ENCODE data around the gene MTHFR. TPM values are rescaled to one million over a fixed set of nuclear protein-coding genes. Genes with fewer than 3 reads are reported as not detected.
A peak's percentile ranks its signal among the peaks of the same experiment; 100 is the strongest.

MTHFR gene
- total RNA-seq, 1 donor from 2014 or later, result 45.4 TPM

DNA sequence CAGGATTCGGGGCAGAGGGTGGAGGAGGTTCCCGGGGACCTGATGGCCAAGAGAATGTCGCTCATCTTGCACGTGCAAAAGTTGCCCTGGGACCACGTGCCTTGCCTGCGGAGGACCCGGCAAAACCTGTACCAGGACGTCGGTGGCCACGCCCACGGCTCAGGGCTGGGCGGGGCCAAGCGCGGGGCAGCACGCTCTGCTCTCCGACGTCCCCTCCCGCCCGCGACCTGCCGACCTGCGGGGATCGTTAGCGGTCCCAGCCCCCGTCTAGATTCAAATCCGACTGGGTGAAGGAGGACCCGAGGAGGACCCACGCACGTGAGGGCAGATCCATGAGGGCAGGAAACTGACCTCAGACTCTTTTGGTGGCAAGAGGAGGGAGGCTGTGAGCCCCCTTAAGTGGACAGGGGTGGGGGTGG is 43.8 kb downstream of the MTHFR start, which contains the start of gene C1orf167:
Gene C1orf167 (plus strand): TSS at position 206 of the 419 bp plus-strand sequence. CDS start 2,208 bp downstream, outside the sequence.
- ATAC-seq (peak; percentile 57 to 63), DNase-seq (no peak)
- intact Hi-C loops (cut with DNase I), result no loop called here
- TF ChIP-seq, protein P1, sequence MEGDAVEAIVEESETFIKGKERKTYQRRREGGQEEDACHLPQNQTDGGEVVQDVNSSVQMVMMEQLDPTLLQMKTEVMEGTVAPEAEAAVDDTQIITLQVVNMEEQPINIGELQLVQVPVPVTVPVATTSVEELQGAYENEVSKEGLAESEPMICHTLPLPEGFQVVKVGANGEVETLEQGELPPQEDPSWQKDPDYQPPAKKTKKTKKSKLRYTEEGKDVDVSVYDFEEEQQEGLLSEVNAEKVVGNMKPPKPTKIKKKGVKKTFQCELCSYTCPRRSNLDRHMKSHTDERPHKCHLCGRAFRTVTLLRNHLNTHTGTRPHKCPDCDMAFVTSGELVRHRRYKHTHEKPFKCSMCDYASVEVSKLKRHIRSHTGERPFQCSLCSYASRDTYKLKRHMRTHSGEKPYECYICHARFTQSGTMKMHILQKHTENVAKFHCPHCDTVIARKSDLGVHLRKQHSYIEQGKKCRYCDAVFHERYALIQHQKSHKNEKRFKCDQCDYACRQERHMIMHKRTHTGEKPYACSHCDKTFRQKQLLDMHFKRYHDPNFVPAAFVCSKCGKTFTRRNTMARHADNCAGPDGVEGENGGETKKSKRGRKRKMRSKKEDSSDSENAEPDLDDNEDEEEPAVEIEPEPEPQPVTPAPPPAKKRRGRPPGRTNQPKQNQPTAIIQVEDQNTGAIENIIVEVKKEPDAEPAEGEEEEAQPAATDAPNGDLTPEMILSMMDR (IDR thresholded peaks at IDR 0.05), result no peak
- peaks cover 18% of the 10 kb centered on the region for H3K27me3 ChIP-seq (ENCODE audit: low read depth)
- H3K4me3 ChIP-seq, result peak within 1 kb of the TSS; percentile 17
- H3K36me3 ChIP-seq, result no peaks in the 10 kb centered on the region
- H3K4me1 ChIP-seq, result no peaks in the 10 kb centered on the region
- H3K27ac ChIP-seq, result no peak within 1 kb of the TSS
- H3K9me3 ChIP-seq, result no peaks in the 10 kb centered on the region

DNA sequence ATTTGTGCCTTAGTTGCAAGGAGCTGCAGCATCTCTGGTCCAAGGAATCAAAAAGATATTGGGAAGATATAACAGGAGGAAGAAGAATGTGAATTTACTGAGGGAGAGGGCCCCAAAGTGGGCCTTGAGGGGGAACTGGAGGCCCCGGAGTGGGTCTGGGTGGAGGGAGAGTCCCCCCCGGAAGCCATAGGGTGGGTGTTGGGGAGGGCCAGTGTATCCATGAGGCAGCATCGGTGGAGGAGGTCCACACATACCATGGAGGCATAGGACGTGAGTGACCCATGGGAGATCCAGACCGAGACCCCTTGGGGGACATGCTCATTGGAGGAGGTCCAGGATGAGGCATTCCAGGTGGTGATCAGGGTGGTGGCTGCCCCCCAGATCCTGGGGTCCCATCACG is 44.5 kb downstream of the MTHFR start:
- TF ChIP-seq, protein P1 (IDR thresholded peaks at IDR 0.05), result no peak
- DNase-seq (no peak), ATAC-seq (peak in 1 of 2 donors; percentile 20)
- Histone ChIP-seq H3K36me3 (no peaks in the 10 kb centered on the region), H3K27me3 (ENCODE audit: low read depth) (peaks cover 18% of the 10 kb centered on the region), H3K4me3 (no peak overlapping the region), H3K27ac (no peak overlapping the region), H3K9me3 (no peaks in the 10 kb centered on the region), H3K4me1 (no peaks in the 10 kb centered on the region)
- intact Hi-C loops (cut with DNase I), result no loop called here

DNA sequence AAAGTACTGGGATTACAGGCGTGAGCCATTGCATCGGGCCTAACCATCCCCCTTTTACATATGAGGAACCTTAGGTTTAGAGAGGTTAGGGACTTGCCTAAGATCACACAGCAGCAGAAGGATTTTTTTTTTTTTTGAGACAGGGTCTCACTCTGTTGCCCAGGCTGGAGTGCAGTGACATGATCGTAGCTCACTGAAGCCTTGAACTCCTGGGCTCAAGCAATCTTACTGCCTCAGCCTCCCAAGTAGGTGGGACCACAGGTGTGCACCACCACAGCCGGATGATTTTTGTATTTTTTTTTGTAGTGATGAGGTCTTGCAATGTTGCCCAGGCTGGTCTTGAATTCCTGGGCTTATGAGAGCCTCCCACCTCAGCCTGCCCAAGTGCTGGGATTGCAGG is 46.0 kb downstream of the MTHFR start:
- no peak for DNase-seq
- no peak for ATAC-seq
- peaks cover 18% of the 10 kb centered on the region for H3K27me3 ChIP-seq (ENCODE audit: low read depth)
- H3K4me1 ChIP-seq, result no peaks in the 10 kb centered on the region
- TF ChIP-seq, protein P1 (IDR thresholded peaks at IDR 0.05), result no peak
- no peaks in the 10 kb centered on the region for H3K36me3 ChIP-seq
- no peak overlapping the region for H3K27ac ChIP-seq
- no peak overlapping the region for H3K4me3 ChIP-seq
- no peaks in the 10 kb centered on the region for H3K9me3 ChIP-seq
- intact Hi-C loops (cut with DNase I), result no loop called here

DNA sequence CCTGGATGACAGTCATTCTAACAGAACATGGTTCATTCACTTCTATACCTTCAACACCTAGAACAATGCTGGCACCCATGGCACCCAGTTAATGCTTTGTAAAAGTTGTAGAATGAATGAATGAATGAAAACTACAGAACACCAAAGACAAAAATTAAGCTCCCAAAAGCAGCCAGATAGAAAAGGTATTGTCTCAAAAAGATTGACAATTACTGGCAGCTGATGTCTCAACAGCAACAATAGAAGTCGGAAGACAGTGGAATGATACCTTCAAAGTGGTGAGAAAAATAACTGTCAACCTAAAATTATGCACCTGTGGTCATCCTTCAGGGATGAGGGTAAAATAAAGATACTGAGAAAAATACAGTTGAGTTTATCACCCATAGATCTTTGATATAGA is 48.7 kb downstream of the MTHFR start:
- peaks cover 5% of the 10 kb centered on the region for H3K4me1 ChIP-seq
- no peaks in the 10 kb centered on the region for H3K9me3 ChIP-seq
- no peak overlapping the region for H3K27ac ChIP-seq
- H3K4me3 ChIP-seq, result no peak overlapping the region
- DNase-seq, result no peak
- ATAC-seq, result no peak
- no peaks in the 10 kb centered on the region for H3K36me3 ChIP-seq
- intact Hi-C loops (cut with DNase I), result no loop called here
- TF ChIP-seq, protein P1 (IDR thresholded peaks at IDR 0.05), result no peak
- H3K27me3 ChIP-seq (ENCODE audit: low read depth), result peaks cover 10% of the 10 kb centered on the region

DNA sequence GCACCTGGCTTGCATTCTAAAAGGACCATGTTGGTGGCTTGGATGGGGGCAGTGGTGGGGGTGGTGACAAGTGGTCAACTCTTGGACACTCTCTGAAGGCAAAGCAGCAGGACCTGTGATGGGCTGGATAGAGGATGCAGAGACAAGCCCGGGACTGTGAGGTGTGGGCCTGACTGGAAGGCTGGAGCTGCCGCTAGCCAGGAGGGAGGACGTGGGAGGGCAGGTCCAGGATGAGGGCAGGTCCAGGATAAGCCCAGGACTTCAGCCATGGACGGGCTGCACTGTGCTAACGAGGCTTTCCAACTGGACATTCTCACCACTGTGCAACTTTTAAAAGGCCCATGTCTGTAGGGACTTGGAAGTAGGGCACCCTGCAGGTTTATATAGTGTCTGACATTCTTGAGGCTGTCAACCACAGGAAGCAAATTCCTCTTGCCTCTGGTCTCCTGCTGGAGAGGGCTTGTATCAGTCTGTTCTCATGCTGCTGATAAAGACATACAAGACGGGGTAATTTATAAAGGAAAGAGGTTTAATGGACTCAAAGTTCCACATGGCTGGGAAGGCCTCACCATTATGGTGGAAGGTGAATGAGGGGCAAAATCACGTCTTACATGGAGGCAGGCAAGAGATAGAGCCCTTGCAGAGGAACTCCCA is 52.1 kb downstream of the MTHFR start:
- DNase-seq (no peak), ATAC-seq (peak in 1 of 2 donors; percentile 17)
- Histone ChIP-seq H3K4me3 (no peak overlapping the region), H3K4me1 (peaks cover 5% of the 10 kb centered on the region), H3K9me3 (no peaks in the 10 kb centered on the region), H3K27me3 (ENCODE audit: low read depth) (no peaks in the 10 kb centered on the region), H3K27ac (no peak overlapping the region), H3K36me3 (peaks cover 25% of the 10 kb centered on the region)
- intact Hi-C loops (cut with DNase I), result no loop called here
- TF ChIP-seq, protein P1 (IDR thresholded peaks at IDR 0.05), result no peak
